Measurements from ENCODE around the gene TMC4.
"Not testable (repeated sequence)": the region's sequence is repeated elsewhere in the genome, so short reads cannot be mapped to it uniquely, and the experiment has no call there.

Gene TMC4

DNA sequence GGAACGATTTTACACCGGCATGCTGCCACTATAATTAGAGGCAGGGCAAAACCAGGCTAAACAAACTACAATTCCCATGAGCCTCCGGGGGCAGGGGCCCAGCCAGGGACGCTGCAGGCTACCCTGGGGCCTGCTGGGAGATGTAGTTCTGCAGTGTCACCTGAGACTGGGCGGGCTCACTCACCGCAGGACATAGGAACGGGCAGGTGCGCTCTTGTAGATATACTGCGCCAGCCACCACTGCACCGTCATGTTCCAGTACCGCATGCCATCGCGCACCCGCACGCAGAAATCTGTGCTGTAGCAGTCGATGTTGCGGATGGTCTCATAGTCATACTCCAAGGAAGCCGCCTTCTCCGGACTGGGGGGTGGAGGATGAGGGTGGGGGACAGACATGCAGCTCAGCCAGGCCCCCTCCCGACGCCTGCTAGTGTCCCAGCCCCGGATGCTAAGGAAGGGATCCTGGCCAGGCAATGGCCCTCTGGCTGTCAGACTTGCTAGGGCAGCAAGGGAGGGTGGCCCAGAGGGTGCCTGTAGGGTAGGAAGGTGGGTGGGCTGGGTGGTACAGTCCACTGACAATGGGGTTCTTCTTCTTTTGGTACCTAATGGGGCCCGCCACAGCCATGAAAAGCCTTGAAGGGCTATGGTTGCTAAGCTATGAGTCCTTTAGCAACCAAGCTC lies 5.8 kb upstream of the TMC4 start:
- peak; percentile 50 for DNase-seq

- DNase-seq: no peak
These were observed 1.2 kb upstream of the TMC4 start for GRCh38 chr19:54173951-54174834.

GRCh38 chr19:54173359-54173699 lies 369 bp upstream of the TMC4 start:
- no peak for DNase-seq

DNA sequence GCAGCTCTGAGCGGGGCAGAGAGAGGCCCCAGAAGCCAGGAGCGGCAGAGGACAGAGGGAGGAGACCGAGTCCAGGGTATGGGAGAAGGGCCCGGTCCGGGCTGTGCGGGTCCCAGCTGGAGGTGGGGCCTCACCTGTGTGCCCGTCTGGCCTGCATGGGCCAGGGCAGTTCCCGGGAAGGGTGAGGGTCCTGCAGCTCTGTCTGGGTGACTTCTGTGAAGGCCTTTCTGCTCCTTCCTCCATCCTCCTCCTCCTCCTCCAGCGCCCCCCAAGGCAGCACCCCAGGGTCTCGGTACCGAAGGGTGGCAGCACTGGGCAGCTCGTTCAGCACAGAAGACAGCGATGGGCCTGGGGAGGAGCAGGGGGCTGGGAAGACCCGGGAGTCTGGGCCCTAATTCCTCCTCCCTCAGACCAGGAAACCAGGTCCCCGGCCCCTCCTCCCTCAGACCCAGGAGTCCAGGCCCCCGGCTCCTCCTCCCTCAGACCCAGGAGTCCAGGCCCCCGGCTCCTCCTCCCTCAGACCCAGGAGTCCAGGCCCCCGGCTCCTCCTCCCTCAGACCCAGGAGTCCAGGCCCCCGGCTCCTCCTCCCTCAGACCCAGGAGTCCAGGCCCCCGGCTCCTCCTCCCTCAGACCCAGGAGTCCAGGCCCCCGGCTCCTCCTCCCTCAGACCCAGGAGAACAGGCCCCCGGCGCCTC lies 1.1 kb downstream of the TMC4 start:
- DNase-seq: not testable (repeated sequence)

DNA sequence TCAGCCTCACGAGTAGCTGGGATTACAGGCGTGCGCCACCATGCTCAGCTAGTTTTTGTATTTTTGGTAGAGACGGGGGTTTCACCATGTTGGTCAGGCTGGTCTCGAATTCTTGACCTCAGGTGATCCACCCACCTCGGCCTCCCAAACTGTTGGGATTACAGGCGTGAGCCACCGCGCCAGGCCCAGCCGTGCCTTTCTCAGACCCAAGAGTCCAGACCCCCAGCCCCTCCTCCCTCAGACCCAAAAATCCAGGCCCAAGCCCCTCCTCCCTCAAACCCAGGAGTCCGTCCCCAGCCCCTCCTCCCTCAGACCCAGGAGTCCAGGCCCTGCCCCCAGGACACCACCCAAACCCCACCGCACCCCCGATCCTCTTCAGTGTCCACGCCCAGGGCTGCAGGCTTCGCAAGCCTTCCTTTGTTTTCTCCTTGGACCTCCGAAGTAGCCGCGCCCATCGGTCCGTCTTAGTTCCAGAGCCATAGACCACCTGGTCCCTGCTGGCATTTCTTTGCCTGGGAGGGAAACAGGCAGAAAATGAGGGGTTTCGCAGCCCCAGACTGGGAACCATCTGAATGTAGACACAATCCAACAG lies 3.7 kb downstream of the TMC4 start:
- DNase-seq: no peak

GRCh38 chr19:54168174-54168917 lies 4.6 kb downstream of the TMC4 start:
- DNase-seq: peak; percentile 92

DNA sequence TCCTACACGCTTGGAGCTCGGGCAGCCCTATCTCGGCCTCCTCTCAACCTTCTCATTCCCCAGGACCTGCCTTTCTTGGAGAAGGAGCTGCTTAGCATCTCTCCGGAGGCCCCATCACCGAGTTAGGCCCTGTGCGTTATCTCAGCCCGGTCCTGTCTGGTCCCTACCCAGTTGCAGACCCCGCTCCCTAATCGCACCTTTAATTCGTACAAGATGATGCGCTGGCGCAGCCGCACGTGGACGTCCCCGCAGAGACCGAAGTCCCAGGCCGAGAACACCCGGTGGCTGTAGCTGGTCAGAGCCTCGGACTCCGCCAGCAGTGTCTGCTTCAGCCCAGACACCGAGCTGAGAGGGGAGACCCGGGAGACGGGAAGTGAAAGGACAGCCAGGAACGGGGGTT lies 7.7 kb downstream of the TMC4 start:
- no peak for DNase-seq

DNA sequence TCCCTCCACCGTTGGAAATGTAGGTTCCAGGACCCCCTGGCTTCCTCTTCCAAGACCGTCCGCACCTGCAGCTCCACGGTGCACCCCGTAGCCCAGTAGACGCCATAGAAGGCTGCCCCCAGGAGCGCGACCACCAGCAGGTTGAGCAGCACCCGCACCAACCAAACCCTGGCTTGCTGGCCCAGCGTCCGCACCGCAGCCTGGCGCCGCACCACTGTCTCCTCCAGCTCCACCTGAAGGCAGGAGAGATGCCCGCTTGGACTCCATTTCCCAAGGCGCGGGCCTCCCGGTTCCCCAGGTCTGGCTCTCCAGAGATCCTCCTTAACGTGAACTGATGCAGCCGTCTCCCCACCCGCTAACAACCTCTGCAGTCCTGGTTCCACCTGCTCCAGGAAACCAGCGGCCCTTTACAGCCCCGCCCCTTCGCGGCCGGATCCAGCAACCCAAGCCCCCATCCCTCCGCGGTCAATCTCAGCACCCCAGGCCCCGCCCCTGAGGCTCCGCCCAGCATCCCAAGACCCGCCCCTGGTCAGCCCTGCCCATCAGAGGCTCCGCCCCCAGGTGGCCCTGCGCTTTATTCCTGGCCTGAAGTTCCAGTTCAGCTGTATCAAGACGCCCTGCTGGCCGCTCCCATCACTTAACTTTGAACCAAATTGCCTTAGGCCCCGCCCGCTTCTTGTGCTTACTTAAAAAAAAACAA lies 8.4 kb downstream of the TMC4 start:
- peak; percentile 88 for DNase-seq

- DNase-seq: no peak
These were observed 10.1 kb downstream of the TMC4 start for GRCh38 chr19:54162884-54163283.

DNA sequence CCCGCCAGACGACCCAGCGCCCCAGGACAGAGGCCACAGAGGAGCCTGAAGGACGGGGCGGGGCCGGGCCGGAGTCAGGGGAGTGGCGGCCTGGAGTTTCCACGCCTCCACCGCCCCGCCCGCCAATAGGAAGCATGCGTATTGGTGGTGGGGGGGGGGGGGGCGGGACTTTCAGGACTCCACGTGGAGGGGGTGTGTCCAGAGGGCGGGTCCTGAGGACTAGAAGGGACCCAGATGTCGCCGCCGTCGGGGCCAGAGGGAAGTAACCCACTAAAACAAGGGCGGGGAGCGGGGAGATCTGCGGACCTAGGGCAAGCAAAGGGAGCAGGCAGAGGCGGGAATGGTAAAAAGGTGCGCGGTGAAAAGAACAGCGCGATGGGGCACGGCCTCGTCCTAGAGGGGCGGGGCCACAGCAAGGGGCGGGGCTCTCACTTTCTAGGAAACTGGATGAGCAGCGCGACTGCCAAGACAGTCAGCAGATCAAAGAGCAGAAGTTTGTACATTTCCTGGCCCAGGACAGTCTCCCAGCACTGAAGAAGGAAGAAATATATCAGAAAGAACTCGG lies 10.6 kb downstream of the TMC4 start:
- peak; percentile 83 for DNase-seq

DNA sequence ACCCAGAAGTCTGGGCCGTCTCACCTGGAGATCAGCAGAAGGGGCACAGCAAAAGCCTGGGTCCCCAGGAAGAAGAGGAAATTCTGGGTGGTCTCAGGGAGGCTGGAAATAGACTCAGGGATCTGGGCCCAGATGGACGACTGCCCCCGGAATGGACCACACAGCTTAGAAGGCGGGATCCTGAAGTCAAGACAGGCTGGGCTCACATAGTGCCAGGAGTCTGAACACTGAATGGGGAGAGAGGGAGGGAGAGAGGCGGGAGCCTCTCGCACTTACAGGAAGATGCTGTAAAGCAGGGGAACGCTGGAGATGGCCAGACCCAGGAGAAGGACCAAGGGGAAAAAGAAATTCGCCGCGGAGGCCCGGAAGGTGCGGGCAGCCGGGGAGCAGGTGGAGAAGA lies 12.1 kb downstream of the TMC4 start:
- DNase-seq: no peak

GRCh38 chr19:54160182-54160811 lies 12.7 kb downstream of the TMC4 start:
- peak; percentile 24 for DNase-seq

GRCh38 chr19:54159352-54160181 lies 13.4 kb downstream of the TMC4 start, which contains the start of gene LENG1:
Gene LENG1 (minus strand): TSS chr19:54159721. CDS start chr19:54159695, 26 bp downstream.
- peak; percentile 100 for DNase-seq

DNA sequence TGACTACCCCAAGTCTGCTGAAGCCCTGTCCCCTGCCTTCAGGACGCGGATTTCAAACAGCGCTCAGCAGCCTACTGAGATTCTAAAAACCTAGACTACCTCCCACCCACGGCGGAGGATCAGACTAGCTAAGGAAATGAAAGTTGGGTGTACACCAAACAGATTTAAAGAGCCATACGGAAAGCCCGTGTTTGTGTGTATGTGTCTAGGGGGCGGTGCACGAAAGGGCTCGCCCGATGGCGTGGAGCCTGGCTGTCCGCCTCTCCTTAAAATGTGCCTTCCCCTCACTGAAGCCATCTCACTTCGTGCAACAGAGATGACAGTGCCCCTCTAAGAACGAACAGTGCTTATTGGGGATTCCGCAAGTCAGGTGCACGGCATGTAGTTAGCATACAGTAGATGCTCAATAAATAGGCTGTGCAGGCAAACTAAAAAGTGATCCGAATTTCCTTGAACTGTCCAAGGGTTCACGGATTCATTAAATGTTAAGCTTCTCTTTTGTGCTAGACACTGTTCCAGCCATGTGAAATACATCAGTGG lies 14.1 kb downstream of the TMC4 start:
- peak; percentile 43 for DNase-seq

DNA sequence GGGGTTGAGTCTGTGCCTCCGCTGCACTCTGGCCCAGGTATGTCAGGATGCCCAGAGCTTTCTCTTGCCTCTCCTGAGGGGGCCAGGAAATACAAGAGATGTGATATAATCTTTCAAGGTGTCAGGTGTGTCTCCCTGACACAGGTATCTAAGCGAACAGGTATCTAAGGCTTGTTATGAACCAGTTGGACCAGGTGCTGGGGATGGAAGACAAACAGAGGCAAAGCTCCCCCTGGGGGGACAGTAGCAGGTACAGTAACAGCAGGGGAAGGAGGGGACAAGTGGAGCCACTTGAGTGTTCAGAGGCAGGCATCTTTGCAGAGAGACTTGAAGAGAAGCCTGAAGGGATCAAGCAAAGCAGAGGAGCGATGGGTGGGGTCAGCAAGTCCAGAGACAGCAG lies 16.0 kb downstream of the TMC4 start:
- no peak for DNase-seq

GRCh38 chr19:54156490-54156889 lies 16.5 kb downstream of the TMC4 start:
- DNase-seq: no peak

GRCh38 chr19:54155694-54156093 lies 17.3 kb downstream of the TMC4 start:
- no peak for DNase-seq

DNA sequence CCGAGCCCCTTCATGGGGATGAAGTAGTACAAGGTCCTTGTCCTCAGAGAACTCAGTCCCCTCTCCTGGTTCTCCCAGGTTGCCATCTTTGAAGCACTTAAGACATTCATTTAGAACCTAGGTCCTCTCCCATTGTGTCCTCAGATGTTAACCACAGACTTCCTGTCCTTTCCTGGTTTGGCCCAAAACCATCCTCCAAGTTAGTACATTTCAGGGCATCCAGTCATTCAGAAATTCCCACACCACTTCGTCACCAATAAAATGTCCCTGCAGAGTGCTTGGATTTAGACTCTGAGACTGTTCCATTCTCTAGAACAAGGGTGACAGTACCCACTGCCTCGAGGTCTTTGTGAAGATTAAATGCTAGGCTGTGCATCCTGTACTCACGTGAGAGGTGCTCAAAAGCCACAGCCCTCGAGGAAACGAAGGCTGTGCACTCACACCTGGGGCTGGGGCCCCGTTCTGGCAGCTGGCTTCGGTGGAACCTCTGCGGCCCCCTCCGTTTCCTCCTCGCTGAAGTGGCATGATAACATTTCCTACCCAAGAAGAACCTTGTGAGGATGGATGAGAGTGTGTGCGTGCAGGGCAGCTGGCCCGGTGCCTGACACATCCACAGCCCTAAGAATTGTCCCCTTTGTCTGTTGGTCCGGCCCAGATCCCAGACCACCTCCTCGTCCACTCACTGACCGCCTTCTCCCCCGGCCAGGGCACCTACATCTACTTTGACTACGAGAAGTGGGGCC lies 18.2 kb downstream of the TMC4 start:
- peak; percentile 32 for DNase-seq

DNA sequence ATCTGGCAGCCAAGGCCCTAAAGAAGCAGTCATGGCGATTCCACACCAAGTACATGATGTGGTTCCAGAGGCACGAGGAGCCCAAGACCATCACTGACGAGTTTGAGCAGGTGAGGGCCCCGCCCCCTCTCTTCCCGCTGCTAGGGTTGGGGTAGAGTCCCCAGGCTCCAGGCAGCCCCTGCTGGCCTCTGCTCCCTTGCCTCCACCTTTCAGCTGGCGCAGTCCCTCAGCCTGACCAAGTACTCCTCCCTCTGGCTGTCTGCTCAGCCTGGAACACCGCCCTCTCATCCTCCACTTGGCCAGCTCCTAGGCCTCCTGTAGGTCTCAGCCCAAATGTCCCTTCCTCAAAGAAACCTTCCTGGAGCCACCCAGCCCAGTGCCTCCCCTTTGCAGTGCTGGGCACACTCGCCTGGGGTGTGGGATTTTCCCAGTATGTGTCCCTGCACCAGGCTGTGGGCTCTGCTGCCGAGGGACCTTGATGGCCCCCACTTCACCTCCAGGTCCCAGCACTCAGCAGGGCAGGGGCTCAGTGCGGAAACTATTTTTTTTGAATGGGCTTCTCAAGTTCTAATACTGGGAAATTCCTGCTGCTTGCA lies 19.1 kb downstream of the TMC4 start:
- no peak for DNase-seq
